HEK293T (cell line): ENCODE measurements around the gene CEP135.

Experiments used
- CTBP1 ChIP-seq: fragments of 450-650 bp; IDR thresholded peaks from 2 replicates; pipeline ENCODE4 v1.6.1; 2016; ENCODE audit warnings: borderline replicate concordance
- ELF4 ChIP-seq: fragments of 450-650 bp; IDR thresholded peaks from 2 replicates; pipeline ENCODE4 v1.6.1; 2017; ENCODE audit warnings: antibody characterized with exemption
- FOXA1 ChIP-seq: fragments of 450-650 bp; IDR thresholded peaks from 2 replicates; pipeline ENCODE4 v1.6.1; 2016; ENCODE audit warnings: mild to moderate bottlenecking
- FOXM1 ChIP-seq: fragments of 450-650 bp; IDR thresholded peaks from 2 replicates; pipeline ENCODE4 v1.6.1; 2017; ENCODE audit warnings: mild to moderate bottlenecking, borderline replicate concordance
- L3MBTL2 ChIP-seq: fragments of 450-650 bp; conservative IDR thresholded peaks from 2 replicates; pipeline ENCODE4 v1.6.1; 2016; ENCODE audit warnings: mild to moderate bottlenecking
- LEF1 ChIP-seq: fragments of 450-650 bp; IDR thresholded peaks from 2 replicates; pipeline ENCODE4 v1.6.1; 2017; ENCODE audit warnings: mild to moderate bottlenecking, borderline replicate concordance
- NFRKB ChIP-seq: fragments of 450-650 bp; IDR thresholded peaks from 2 replicates; pipeline ENCODE4 v1.6.1; 2016; ENCODE audit warnings: mild to moderate bottlenecking, moderate library complexity
- PKNOX1 ChIP-seq: fragments of 450-650 bp; IDR thresholded peaks from 2 replicates; pipeline ENCODE4 v1.6.1; 2016
- SP1 ChIP-seq: fragments of 450-650 bp; IDR thresholded peaks from 2 replicates; pipeline ENCODE4 v1.6.1; 2017
- SUZ12 ChIP-seq: fragments of 450-650 bp; IDR thresholded peaks from 2 replicates; pipeline ENCODE4 v1.6.1; 2016; ENCODE audit warnings: mild to moderate bottlenecking
- ZNF384 ChIP-seq: fragments of 450-650 bp; IDR thresholded peaks from 2 replicates; pipeline ENCODE4 v1.6.1; 2016

GRCh38 chr4:55982976-55983375 is 34.2 kb downstream of the CEP135 start:
- TF ChIP-seq FOXA1 (no peak), ZNF384 (no peak), FOXM1 (no peak), SP1 (no peak), L3MBTL2 (no peak), NFRKB (no peak), SUZ12 (no peak), LEF1 (no peak), CTBP1 (no peak), ELF4 (no peak), PKNOX1 (no peak)
